Motor neuron (in vitro differentiated cells): ENCODE data around the gene ERC2. TPM values are rescaled to one million over a fixed set of nuclear protein-coding genes. Genes with fewer than 3 reads are reported as not detected.

Experiments
- ATAC-seq, 8 experiments: fragments of 200-7000 bp; cut with Tn5 transposase; replicated peaks in 6 of 8; 2 replicates each; pipeline ENCODE4 v1.8.0; 2021; ENCODE audit warnings: mild to moderate bottlenecking in 8 of 8, moderate library complexity in 8 of 8
- H3K27ac ChIP-seq, 2 donors: fragments of 250-450 bp; sonication (Bioruptor Pico); 2 replicates each; pipeline ENCODE4 v1.9.0; 2021; ENCODE audit warnings: antibody characterized with exemption in 2 of 2, mild to moderate bottlenecking in 2 of 2, moderate library complexity in 1 of 2
- H3K4me1 ChIP-seq, 2 donors: fragments of 250-450 bp; sonication (Bioruptor Pico); replicated peaks in 1 of 2; 2 replicates each; pipeline ENCODE4 v1.6.1; 2021; ENCODE audit warnings: antibody characterized with exemption in 2 of 2, mild to moderate bottlenecking in 2 of 2, moderate library complexity in 1 of 2
- H3K4me3 ChIP-seq, 5 donors: fragments of 250-450 bp; sonication (Bioruptor Pico); 2 replicates each; pipeline ENCODE4 v1.9.0; 2021; ENCODE audit warnings: antibody characterized with exemption in 5 of 5, mild to moderate bottlenecking in 5 of 5, moderate library complexity in 4 of 5
- WGBS, 10 experiments: fragments of 450-650 bp; shearing (Covaris generic); methylation state at CpG; one replicate each; pipeline ENCODE4 v1.0.0; 2022; 5-methylcytosine and 5-hydroxymethylcytosine counted together
- in situ Hi-C, 9 experiments: fragments of 400-800 bp; cut with MboI; loops; one replicate each; pipeline ENCODE4 v1.15.0; 2021; ENCODE audit warnings: low sequenced_read_pairs in 9 of 9, low pct_unique_long_range_greater_than_20kb in 2 of 9; ENCODE audit not compliant: unreplicated experiment in 9 of 9
- total RNA-seq, 8 experiments: library from RNA; unstranded; fragments of 300-600 nt; gene quantifications; 2 replicates each; pipeline versions ENCODE4 v1.2.3 to v1.2.4, GENCODE V29; 2022

Gene ERC2
- total RNA-seq, 8 experiments from 2014 or later: 1.0 to 28.0 (median 18.2) TPM

DNA sequence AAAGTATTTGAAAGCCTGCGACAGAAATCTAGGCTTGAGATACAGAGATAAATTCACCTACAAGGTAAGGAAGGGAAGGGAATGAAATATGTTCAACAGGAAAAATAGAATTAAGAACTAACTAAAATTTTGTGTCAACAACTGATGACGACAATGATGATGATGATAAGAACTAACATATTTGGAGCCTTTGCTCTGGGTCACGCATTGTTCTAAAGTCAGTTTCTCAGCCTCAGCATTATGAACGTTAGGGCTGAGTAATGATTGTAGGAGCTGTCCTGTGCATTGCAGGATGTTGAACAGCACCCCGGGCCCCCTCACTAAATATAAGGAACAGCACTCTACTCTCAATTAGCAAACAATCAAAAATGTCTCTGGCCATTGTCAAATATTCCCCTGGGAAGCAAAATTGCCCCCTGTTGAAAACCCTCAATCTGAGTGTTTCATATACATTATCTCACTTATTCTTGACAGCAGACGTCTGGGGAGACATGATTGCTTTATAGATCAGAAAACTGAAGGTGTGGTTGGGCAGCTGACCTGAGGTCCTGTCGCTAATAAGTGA, 88.5 kb downstream of the ERC2 start:
- 15 to 100% (median 77%) methylated on average over 3 to 6 of the region's 7 CpGs for WGBS, 10 experiments
- no peak overlapping the region for H3K27ac ChIP-seq
- H3K4me1 ChIP-seq: no peaks in the 10 kb centered on the region
- H3K4me3 ChIP-seq: no peak overlapping the region
- ATAC-seq: no peak
- in situ Hi-C loops: no loop called here

DNA sequence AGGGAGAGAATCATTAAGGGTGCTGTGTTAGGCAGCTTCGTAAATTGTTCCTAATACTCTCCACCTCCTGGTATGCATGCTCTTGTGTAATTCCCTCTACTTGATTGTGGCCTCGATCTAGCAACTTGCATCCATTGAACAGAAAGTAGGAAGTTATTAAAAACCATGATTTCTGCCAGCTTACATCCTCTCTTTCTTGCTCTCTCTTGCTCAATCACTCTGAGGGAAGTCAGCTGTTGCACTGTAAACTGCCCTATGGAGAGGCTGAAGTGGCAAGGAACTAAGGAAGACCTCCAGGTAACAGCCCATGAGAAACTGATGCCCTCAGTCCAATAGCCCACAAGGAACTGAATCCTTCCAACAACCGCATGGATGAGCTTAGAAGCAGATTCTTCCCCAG, 92.6 kb downstream of the ERC2 start:
- ATAC-seq: no peak
- no peak overlapping the region for H3K27ac ChIP-seq
- 0 to 100% (median 47%) methylated on average over 1 to 3 of the region's 3 CpGs; no CpG with 5 or more reads in 2 of the 10 experiments for WGBS, 10 experiments
- H3K4me1 ChIP-seq: no peaks in the 10 kb centered on the region
- no peak overlapping the region for H3K4me3 ChIP-seq
- in situ Hi-C loops: no loop called here

DNA sequence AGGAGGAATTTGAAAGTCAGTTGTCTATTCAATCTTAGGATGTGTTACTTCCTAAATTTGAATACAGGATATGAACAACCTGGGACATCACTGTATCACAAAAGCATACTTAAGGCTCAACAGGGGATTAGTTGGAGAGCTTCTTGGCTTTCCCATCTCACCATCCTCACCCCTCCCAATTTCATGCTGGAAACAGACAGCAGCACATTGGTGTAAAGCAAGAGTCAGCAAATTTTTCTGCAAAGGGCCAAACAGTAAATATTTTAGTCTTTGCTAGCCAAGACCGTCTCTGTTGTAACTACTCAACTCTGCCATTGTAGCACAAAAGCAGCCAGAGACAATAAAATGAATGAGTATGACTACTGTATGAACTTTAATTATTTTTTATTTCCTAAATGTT, 94.9 kb downstream of the ERC2 start:
- in situ Hi-C loops: no loop called here
- ATAC-seq: no peak
- Histone ChIP-seq H3K27ac (no peak overlapping the region), H3K4me3 (no peak overlapping the region), H3K4me1 (no peaks in the 10 kb centered on the region)
- 0 to 100% (median 71%) methylated on average over 1 of the region's 1 CpG for whole genome bisulfite sequencing, 10 experiments

DNA sequence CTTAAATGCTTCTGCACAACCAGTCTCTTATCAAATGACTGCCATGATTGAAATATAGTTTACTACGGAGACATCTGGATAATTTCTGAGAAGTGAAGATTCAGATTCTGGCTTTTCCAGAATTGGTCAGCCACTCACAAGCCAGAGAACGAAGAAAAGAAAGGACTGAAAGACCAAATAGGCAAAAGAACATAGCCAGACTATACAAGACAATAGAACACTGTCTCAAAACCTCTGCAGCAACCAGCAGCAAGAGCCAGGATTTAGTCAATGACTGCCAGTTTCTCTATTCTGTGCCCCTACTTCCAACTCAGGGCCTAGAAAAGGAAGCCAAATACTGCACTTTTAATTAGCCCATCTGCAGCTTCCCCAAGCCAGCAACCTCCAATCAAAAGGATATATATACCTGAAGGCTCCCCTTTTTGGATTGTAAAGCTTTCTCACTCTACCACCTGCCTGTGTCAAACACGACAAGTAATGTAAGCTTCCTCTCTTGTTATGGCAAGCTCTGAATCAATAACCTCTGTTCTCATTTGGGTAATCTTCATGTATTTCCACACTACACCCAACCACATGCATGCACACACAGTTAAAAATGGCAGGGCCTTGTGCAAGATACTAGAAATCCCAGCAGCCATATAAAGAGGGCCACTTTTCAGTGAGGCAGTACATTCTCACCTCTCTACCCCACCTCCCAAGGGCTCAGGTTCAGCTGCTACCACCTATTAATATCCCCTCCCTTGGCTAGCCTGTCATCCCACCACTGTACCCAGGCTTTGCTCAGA, 97.1 kb downstream of the ERC2 start:
- in situ Hi-C loops: no loop called here
- Histone ChIP-seq H3K27ac (no peak overlapping the region), H3K4me3 (no peak overlapping the region), H3K4me1 (peaks cover 0 to 7% of the 10 kb centered on the region in 2 donors)
- WGBS, 10 experiments: 0 to 100% (median 68%) methylated on average over 1 to 3 of the region's 3 CpGs; no CpG with 5 or more reads in 2 of the 10 experiments
- no peak for ATAC-seq

DNA sequence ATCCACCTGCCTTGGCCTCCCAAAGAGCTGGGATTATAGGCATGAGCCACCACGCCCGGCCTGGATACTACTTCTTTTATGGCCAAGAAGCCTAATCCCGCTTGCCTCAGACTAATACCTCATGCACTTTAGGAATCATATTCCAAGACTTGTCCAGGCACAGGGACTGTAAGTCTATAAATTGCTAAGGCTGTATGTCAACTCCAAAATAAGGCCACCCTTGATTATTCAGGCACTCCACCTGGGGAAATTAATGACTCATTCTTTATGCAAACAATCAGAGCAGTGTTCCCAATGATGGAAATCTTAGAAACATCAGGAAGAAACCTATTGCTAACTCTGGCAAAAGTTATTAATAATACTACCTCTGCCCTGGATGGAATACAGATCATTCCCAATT, 98.4 kb downstream of the ERC2 start:
- H3K4me3 ChIP-seq: no peak overlapping the region
- ATAC-seq: no peak
- in situ Hi-C loops: no loop called here
- peaks cover 0 to 7% of the 10 kb centered on the region in 2 donors for H3K4me1 ChIP-seq
- no peak overlapping the region for H3K27ac ChIP-seq
- WGBS, 10 experiments: 24 to 100% (median 88%) methylated on average over 1 to 3 of the region's 3 CpGs; no CpG with 5 or more reads in 6 of the 10 experiments

DNA sequence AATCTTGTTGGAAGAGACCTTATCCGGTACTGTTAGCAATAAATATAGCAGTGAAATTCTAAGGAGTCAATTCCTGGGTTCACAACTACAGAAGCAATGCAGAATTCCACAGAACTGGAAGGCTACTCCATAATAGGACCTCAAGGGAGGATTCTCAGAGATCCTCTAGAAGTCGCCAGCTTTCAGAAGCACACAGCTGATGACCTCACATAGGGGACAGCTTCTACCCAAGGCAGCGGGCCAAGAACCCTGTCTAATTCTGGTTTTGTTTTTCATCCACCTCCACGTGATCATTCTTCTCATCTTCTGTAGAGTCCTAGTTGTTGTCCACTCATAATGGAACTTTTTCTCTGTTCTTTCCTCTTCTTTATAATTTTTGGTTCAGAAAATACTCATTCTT, 99.4 kb downstream of the ERC2 start:
- in situ Hi-C loops: no loop called here
- peaks cover 0 to 7% of the 10 kb centered on the region in 2 donors for H3K4me1 ChIP-seq

DNA sequence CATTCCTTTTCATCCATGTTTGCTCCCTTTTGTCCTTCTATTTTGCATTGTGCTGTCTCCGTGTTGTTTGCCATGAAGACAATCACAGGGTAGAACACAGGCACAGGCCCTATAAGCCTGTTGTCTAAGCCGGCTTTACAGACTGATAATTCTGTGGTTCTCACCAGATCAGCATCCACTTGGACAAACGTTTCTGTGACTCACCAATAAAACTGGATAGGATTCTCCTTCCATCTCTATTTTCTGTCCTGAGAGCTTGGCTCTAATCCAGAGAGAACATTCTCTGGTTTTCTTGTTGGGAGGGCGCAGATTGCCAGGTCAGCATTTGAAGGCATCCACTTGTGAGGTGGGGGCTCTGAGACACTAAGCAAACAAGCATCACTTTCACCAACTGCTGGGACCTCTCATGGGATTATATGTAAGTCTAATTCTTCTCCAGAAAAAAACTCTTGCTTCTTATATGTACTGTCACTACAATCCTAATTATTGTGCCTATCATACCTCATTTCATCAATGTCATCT, 101.6 kb downstream of the ERC2 start:
- in situ Hi-C loops: no loop called here
- Histone ChIP-seq H3K27ac (no peak overlapping the region), H3K4me1 (peaks cover 0 to 7% of the 10 kb centered on the region in 2 donors), H3K4me3 (no peak overlapping the region)
- 25 to 100% (median 61%) methylated on average over 1 to 4 of the region's 4 CpGs; no CpG with 5 or more reads in 3 of the 10 experiments for WGBS, 10 experiments
- peak in 3 of 8 experiments; percentile 41 to 90 (median 80) for ATAC-seq

More for the DNA sequence above, 99.4 kb downstream of the ERC2 start:
- ATAC-seq: no peak
- Histone ChIP-seq H3K4me3 (no peak overlapping the region), H3K27ac (no peak overlapping the region)
- WGBS, 10 experiments: 20 to 100% (median 73%) methylated on average over 2 to 4 of the region's 4 CpGs; no CpG with 5 or more reads in 1 of the 10 experiments

DNA sequence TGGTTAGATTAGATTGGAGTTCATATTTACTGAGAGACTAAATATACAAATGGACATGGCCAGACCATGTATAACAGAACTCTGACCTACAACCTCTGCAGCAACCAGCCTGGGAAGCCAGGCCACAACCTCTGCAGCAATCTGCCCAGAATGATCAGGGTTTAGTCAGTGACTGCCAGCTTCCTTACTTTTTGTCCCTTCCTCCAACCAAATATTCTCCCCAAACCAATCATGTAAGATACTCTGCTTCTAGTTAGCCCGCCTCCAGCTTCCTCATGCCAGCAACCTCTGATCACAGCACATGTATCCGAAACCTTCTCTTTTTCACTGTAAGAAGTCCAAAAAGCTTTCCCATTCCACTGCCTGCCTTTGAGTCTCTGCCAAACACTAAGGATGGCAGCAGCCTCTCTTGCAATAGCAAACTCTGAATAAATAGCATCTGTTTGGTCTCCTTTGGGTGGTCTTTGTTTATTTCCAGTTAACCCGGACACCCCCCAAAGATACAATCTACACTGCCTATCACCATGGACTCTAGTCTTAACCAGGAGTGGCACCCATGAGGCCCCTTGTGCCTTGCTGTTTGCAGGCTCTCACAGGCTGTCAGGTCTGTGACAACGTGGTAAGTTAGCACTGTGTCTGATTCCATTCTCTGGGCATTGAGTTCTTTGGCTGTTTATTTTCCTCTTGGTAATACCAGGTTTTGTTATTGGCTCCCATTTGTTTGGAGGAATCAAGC, 102.2 kb downstream of the ERC2 start:
- H3K27ac ChIP-seq: no peak overlapping the region
- 0 to 86% (median 60%) methylated on average over 2 to 4 of the region's 4 CpGs; no CpG with 5 or more reads in 3 of the 10 experiments for whole genome bisulfite sequencing, 10 experiments
- in situ Hi-C loops: no loop called here
- ATAC-seq: peak in 3 of 8 experiments; percentile 31 to 89 (median 82)
- peaks cover 0 to 7% of the 10 kb centered on the region in 2 donors for H3K4me1 ChIP-seq
- H3K4me3 ChIP-seq: no peak overlapping the region

DNA sequence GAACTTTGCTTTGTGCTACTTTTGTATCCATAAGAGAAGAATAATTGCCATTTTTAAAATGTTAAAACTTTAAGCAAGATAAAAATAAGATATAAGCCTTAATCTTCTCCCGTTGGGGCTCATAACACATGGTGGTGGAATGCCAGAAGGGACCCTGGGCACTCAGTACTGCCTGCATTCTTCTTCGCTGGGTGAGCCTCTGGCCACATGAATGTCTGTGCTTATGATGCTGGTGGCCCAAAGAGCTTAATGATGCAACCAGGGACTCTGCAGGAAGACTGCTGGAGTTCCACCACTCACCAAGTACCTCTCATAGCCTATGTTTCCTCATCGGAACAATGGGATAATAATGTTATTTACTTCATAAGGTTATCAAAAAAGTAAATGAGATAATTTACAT, 103.6 kb downstream of the ERC2 start:
- 17 to 100% (median 50%) methylated on average over 1 to 3 of the region's 3 CpGs; no CpG with 5 or more reads in 3 of the 10 experiments for WGBS, 10 experiments
- peaks cover 0 to 7% of the 10 kb centered on the region in 2 donors for H3K4me1 ChIP-seq
- ATAC-seq: no peak
- no peak overlapping the region for H3K27ac ChIP-seq
- H3K4me3 ChIP-seq: no peak overlapping the region
- in situ Hi-C loops: no loop called here

DNA sequence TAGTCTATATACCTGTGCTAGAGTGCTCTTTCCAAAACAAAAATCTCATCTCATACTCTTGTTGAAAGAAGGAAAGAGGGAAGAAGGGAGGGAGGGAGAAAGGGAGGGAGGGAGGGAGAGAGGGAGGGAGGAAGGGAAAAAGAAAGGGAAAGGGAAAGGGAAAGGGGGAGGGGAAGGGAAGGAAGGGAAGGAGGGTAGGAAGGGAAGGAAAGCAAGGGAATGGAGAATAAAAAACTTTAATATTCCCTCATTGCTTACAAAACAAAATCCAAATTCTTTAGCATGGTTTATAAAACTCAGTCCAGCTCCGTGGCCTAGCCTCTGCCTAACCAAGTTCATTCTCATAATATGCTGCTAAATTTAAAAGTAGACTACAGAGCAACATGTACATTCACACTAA, 104.5 kb downstream of the ERC2 start:
- peaks cover 0 to 7% of the 10 kb centered on the region in 2 donors for H3K4me1 ChIP-seq
- WGBS, 10 experiments: 0 to 83% (median 48%) methylated on average over 1 of the region's 1 CpG; no CpG with 5 or more reads in 4 of the 10 experiments
- no peak overlapping the region for H3K27ac ChIP-seq
- ATAC-seq: no peak
- no peak overlapping the region for H3K4me3 ChIP-seq
- in situ Hi-C loops: no loop called here

DNA sequence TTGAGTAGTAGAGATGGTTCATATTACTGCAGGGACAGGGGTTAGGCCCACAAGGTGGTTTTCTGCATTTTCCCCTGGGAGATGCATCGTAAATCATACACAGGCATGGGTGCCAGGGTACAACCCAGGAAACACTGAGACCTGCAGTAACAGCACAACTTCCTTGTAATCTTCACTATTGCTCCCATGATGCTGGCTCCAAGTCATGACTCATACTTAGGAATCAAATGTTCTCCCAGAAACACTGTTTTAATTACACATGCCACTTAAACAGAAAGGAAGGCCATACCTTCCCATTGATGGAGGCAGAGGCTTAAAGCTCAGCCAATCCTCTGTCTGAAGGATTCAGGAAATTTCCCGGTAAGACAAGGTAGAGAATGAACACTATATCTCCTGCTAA, 106.5 kb downstream of the ERC2 start:
- no peak overlapping the region for H3K27ac ChIP-seq
- in situ Hi-C loops: no loop called here
- no peak overlapping the region for H3K4me3 ChIP-seq
- ATAC-seq: no peak
- WGBS, 10 experiments: 0 to 100% (median 89%) methylated on average over 1 to 2 of the region's 2 CpGs
- peaks cover 0 to 2% of the 10 kb centered on the region in 2 donors for H3K4me1 ChIP-seq

DNA sequence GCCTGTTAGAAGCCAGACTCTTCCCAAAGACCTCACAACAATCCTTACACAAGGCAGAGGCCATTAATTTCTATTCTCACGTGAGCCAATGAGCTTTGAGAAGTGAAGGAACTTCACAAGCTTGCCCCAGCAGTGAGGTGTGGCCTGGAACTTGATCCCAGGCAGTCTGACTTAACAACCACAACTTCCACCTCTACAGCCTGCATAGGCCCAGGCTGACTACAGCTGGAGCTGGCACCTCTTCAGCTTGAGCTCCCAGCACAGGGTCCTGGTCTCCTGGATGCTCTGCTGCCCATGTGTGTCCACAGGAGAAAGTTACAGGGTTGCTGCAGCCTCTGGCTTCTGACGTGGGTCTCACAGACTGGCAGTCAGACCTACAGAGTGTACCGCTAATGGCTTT, 111.0 kb downstream of the ERC2 start:
- Histone ChIP-seq H3K4me3 (no peak overlapping the region), H3K4me1 (no peaks in the 10 kb centered on the region), H3K27ac (no peak overlapping the region)
- in situ Hi-C loops: no loop called here
- WGBS, 10 experiments: 44 to 100% (median 80%) methylated on average over 1 to 3 of the region's 3 CpGs; no CpG with 5 or more reads in 5 of the 10 experiments
- peak in 3 of 8 experiments; percentile 14 to 89 (median 54) for ATAC-seq

DNA sequence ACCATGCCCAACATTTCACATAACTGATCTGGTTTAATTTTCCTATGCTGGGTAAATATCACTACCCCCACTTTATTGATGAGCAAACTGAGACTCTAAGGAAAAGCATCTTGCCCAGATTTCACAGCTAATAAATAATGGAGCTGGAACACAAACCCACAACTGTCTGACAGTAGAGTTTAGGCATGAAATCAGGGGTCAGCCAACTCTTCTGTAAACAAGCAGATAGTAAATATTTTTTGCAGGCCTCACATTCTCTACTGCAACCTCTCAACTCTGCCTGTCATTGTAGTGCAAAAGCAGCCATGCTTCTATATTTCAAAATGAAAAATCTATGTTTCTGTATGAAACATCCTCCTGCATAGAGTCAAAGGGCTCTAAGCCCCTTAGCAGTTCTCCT, 111.5 kb downstream of the ERC2 start:
- ATAC-seq: no peak
- no peak overlapping the region for H3K4me3 ChIP-seq
- no peak overlapping the region for H3K27ac ChIP-seq
- H3K4me1 ChIP-seq: no peaks in the 10 kb centered on the region
- in situ Hi-C loops: no loop called here
